Measurements from ENCODE around the gene COL23A1. TPM values are rescaled to one million over a fixed set of nuclear protein-coding genes. Genes with fewer than 3 reads are reported as not detected.

COL23A1 gene
- total RNA-seq, 1 experiment from 2014 or later = not detected

GRCh38 chr5:178465861-178466288, 124.3 kb downstream of the COL23A1 start:
- H3K27me3 ChIP-seq (ENCODE audit: low read length) = no peaks in the 10 kb centered on the region
- H3K4me3 ChIP-seq (ENCODE audit: low read length) = no peak overlapping the region
- TF ChIP-seq EZH2 (IDR thresholded peaks at IDR 0.05; ENCODE audit: low read length, unreplicated experiment) (no peak), EZH2phosphoT487 (IDR thresholded peaks at IDR 0.05; ENCODE audit: borderline replicate concordance, low read length) (no peak), CTCF (conservative IDR thresholded peaks at IDR 0.05; ENCODE audit: low read depth, low read length) (no peak)
- ChIA-PET CTCF (no interaction called here), POLR2A (ENCODE audit: unreplicated experiment) (no interaction called here)
- ATAC-seq (no peak), DNase-seq (no peak)
- peaks cover 18% of the 10 kb centered on the region for H3K4me1 ChIP-seq (ENCODE audit: insufficient read depth, low read length)
- no peak overlapping the region for H3K27ac ChIP-seq (ENCODE audit: low read length)
- H3K9me2 ChIP-seq (replicated peaks; ENCODE audit: low read length) = no peaks in the 10 kb centered on the region
- no peak overlapping the region for H2AFZ ChIP-seq (ENCODE audit: low read length)
- H3F3A ChIP-seq (ENCODE audit: low read length, unreplicated experiment) = no peaks in the 10 kb centered on the region
- intact Hi-C loops (cut with micrococcal nuclease) = loop anchor here (5.0 kb wide), 1 partner anchor 184 kb away; no protein-coding TSS in a partner anchor
- no peaks in the 10 kb centered on the region for H3K9me3 ChIP-seq (ENCODE audit: low read length)
- H4K20me1 ChIP-seq (ENCODE audit: low read length) = no peaks in the 10 kb centered on the region
- no peak overlapping the region for H3K9ac ChIP-seq (ENCODE audit: low read length)
- H3K79me2 ChIP-seq (ENCODE audit: low read length) = no peaks in the 10 kb centered on the region
- no peak overlapping the region for H3K4me2 ChIP-seq (ENCODE audit: low read length)
- BruUV-seq (replicated peaks) = no TSS peak
- no peaks in the 10 kb centered on the region for H3K36me3 ChIP-seq (ENCODE audit: low read depth, low read length)

- Histone ChIP-seq H3K4me1 (ENCODE audit: insufficient read depth, low read length) (peaks cover 18% of the 10 kb centered on the region), H3F3A (ENCODE audit: low read length, unreplicated experiment) (no peaks in the 10 kb centered on the region), H3K9me3 (ENCODE audit: low read length) (no peaks in the 10 kb centered on the region), H3K27me3 (ENCODE audit: low read length) (peaks cover under 1% of the 10 kb centered on the region; the same call in 1 of the 2 replicates), H3K36me3 (ENCODE audit: low read depth, low read length) (no peaks in the 10 kb centered on the region), H3K9ac (ENCODE audit: low read length) (no peak overlapping the region), H4K20me1 (ENCODE audit: low read length) (no peaks in the 10 kb centered on the region), H3K27ac (ENCODE audit: low read length) (no peak overlapping the region), H2AFZ (ENCODE audit: low read length) (no peak overlapping the region), H3K79me2 (ENCODE audit: low read length) (no peaks in the 10 kb centered on the region), H3K4me3 (ENCODE audit: low read length) (no peak overlapping the region), H3K4me2 (ENCODE audit: low read length) (no peak overlapping the region), H3K9me2 (replicated peaks; ENCODE audit: low read length) (no peaks in the 10 kb centered on the region)
- DNase-seq (no peak), ATAC-seq (no peak)
- TF ChIP-seq CTCF (conservative IDR thresholded peaks at IDR 0.05; ENCODE audit: low read depth, low read length) (no peak), EZH2 (IDR thresholded peaks at IDR 0.05; ENCODE audit: low read length, unreplicated experiment) (no peak), EZH2phosphoT487 (IDR thresholded peaks at IDR 0.05; ENCODE audit: borderline replicate concordance, low read length) (no peak)
- POLR2A ChIA-PET (ENCODE audit: unreplicated experiment) = no interaction called here
- no TSS peak for BruUV-seq (replicated peaks)
- intact Hi-C loops (cut with micrococcal nuclease) = loop anchor here (5.0 kb wide), 1 partner anchor 183 kb away; no protein-coding TSS in a partner anchor
- CTCF ChIA-PET = no interaction called here
Observed at GRCh38 chr5:178465228-178465860, 124.8 kb downstream of the COL23A1 start.

GRCh38 chr5:178464431-178465048, 125.7 kb downstream of the COL23A1 start:
- CTCF ChIA-PET = no interaction called here
- H2AFZ ChIP-seq (ENCODE audit: low read length) = no peak overlapping the region

More at GRCh38 chr5:178464431-178465048, 125.7 kb downstream of the COL23A1 start:
- intact Hi-C loops (cut with micrococcal nuclease) = loop anchor here (5.0 kb wide), 1 partner anchor 182 kb away; no protein-coding TSS in a partner anchor
- H3K27ac ChIP-seq (ENCODE audit: low read length) = no peak overlapping the region
- H3K9ac ChIP-seq (ENCODE audit: low read length) = no peak overlapping the region
- POLR2A ChIA-PET (ENCODE audit: unreplicated experiment) = no interaction called here
- TF ChIP-seq EZH2 (IDR thresholded peaks at IDR 0.05; ENCODE audit: low read length, unreplicated experiment) = no peak
- TF ChIP-seq EZH2phosphoT487 (IDR thresholded peaks at IDR 0.05; ENCODE audit: borderline replicate concordance, low read length) = no peak
- TF ChIP-seq CTCF (conservative IDR thresholded peaks at IDR 0.05; ENCODE audit: low read depth, low read length) = no peak
- H3K27me3 ChIP-seq (ENCODE audit: low read length) = peaks cover 5% of the 10 kb centered on the region; the same call in 1 of the 2 replicates
- no TSS peak for BruUV-seq (replicated peaks)
- ATAC-seq = no peak
- no peaks in the 10 kb centered on the region for H3F3A ChIP-seq (ENCODE audit: low read length, unreplicated experiment)
- no peaks in the 10 kb centered on the region for H3K79me2 ChIP-seq (ENCODE audit: low read length)
- no peak overlapping the region for H3K4me3 ChIP-seq (ENCODE audit: low read length)
- peaks cover 18% of the 10 kb centered on the region for H3K4me1 ChIP-seq (ENCODE audit: insufficient read depth, low read length)
- H4K20me1 ChIP-seq (ENCODE audit: low read length) = no peaks in the 10 kb centered on the region
- H3K36me3 ChIP-seq (ENCODE audit: low read depth, low read length) = no peaks in the 10 kb centered on the region
- H3K9me2 ChIP-seq (replicated peaks; ENCODE audit: low read length) = no peaks in the 10 kb centered on the region
- no peaks in the 10 kb centered on the region for H3K9me3 ChIP-seq (ENCODE audit: low read length)
- no peak overlapping the region for H3K4me2 ChIP-seq (ENCODE audit: low read length)
- no peak for DNase-seq

Data from PC-3 (cell line).